ENCODE results near the gene CCNY.

DNA sequence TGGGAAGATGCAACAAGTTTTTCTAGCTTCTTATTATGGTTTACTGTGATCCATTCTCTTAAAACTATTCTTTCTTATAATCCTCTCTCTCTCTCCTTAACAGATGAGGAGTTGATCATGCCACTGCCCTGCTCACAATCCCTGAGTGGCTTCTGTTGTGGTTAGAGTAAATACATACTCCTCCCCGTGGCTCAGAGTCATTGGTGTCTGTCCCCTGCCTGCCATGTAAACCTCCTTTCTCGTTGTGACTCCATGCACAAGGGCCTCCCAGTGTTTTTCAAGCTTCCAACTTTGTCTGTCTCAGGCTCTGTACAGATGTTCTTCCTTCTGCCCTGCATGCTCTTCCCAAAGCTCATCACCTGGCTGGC is 20.4 kb downstream of the CCNY start:
- TF ChIP-seq, protein P1, sequence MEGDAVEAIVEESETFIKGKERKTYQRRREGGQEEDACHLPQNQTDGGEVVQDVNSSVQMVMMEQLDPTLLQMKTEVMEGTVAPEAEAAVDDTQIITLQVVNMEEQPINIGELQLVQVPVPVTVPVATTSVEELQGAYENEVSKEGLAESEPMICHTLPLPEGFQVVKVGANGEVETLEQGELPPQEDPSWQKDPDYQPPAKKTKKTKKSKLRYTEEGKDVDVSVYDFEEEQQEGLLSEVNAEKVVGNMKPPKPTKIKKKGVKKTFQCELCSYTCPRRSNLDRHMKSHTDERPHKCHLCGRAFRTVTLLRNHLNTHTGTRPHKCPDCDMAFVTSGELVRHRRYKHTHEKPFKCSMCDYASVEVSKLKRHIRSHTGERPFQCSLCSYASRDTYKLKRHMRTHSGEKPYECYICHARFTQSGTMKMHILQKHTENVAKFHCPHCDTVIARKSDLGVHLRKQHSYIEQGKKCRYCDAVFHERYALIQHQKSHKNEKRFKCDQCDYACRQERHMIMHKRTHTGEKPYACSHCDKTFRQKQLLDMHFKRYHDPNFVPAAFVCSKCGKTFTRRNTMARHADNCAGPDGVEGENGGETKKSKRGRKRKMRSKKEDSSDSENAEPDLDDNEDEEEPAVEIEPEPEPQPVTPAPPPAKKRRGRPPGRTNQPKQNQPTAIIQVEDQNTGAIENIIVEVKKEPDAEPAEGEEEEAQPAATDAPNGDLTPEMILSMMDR (conservative IDR thresholded peaks at IDR 0.05 in 1 of 2, IDR thresholded peaks at IDR 0.05 in 1 of 2; ENCODE audit: extremely low read depth in 1 of 2, insufficient read depth in 1 of 2, low read depth in 1 of 2, low read length in 2 of 2): no peak
- no peak for TF ChIP-seq EZH2 (IDR thresholded peaks at IDR 0.05; ENCODE audit: borderline replicate concordance, low read length)

Data from mammary epithelial cell (primary cell).